GM11168 (cell line): ENCODE data around the gene MS4A5.
"Not testable (repeated sequence)": the region's sequence is repeated elsewhere in the genome, so short reads cannot be mapped to it uniquely, and the experiment has no call there.

ENCODE experiments used
- in situ Hi-C: fragments of 300-500 bp; cut with MboI; formaldehyde crosslinking; loops from one replicate; pipeline ENCODE4 v1.12.0; 2022; ENCODE audit warnings: low sequenced_read_pairs; ENCODE audit not compliant: unreplicated experiment

The MS4A5 gene

GRCh38 chr11:60429272-60429671 is at the start of gene MS4A5:
Gene MS4A5, plus strand, starts transcription at chr11:60429572. Its CDS starts 103 bp downstream, at chr11:60429675.
- in situ Hi-C loops, result no loop called here

GRCh38 chr11:60389279-60389910 is 40.0 kb upstream of the MS4A5 start:
- in situ Hi-C loops, result no loop called here

- in situ Hi-C loops, result no loop called here
These were observed 39.0 kb upstream of the MS4A5 start for GRCh38 chr11:60390419-60390818.

DNA sequence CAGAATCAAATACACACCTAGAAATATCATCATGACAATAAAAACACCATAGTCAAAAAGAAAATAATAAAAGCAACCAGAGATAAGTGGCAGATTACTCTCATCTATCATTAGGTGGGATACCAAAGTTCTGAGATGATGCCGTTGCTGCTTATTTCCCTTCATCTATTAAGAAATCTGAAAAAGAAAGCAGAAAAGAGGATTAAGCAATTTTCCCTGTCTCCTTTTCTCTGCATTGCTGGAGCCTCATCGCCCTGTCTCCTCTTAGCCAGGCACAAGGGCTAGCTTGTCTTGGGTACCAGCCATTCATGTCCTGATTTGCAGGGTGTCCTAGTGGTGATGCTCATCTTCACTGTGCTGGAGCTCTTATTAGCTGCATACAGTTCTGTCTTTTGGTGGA is 37.0 kb upstream of the MS4A5 start:
- in situ Hi-C loops, result no loop called here

- in situ Hi-C loops, result no loop called here
These were observed 36.4 kb upstream of the MS4A5 start for GRCh38 chr11:60393016-60393415.

DNA sequence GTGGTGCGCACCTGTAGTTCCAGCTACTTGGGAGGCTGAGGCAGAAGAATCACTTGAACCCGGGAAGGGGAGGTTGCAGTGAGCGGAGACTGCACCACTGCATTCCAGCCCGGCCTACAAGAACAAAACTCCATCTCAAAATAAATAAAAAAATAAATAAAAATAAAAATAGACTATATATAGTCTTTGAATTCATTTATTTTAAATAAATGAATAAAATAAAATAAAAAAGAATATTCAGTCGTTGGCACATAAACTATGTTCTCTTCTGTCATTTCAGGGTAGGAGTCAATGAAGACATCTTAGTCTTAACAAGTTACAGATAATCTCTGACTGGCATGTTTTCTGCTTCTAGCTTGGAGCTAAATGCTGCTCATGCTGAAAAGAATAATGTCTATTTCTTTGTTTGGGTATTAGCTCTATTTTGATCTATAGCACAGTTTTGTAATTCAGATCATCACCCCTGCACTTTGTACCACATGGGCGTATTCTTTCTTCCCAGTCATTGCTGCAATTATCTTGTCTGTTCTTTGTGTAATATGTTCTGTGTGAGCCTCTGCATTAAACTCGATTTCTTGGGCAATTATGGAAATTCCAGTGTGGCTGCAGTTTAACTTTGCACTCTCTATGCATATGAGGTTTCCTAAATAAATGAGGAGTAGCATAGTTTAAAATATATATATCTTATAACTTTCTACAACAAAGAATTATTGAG is 34.5 kb upstream of the MS4A5 start:
- in situ Hi-C loops, result no loop called here

DNA sequence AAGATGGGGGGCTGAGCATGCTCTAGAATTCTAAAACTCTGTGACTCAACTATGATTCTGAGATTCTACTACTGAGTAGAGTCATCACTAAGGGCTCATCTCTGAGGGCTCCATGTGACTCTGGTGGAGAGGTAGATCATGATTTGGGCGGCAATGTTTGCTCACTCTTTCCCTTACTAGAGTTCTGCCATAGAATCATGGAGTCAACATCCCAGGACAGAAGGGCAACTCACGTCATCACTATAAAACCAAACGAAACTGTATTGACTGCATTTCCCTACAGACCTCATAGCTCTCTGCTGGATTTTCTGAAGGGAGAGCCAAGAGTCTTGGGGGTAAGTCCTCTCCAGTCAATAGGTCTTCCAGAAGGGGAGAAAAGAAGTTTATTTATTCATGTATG is 33.0 kb upstream of the MS4A5 start, which contains the start of gene MS4A14:
Gene MS4A14 (plus strand): TSS at position 78 of the 400 bp plus-strand sequence. CDS start 120 bp downstream, at position 198.
- in situ Hi-C loops, result no loop called here

- in situ Hi-C loops, result no loop called here
These were observed 32.6 kb upstream of the MS4A5 start for GRCh38 chr11:60396799-60397198.

DNA sequence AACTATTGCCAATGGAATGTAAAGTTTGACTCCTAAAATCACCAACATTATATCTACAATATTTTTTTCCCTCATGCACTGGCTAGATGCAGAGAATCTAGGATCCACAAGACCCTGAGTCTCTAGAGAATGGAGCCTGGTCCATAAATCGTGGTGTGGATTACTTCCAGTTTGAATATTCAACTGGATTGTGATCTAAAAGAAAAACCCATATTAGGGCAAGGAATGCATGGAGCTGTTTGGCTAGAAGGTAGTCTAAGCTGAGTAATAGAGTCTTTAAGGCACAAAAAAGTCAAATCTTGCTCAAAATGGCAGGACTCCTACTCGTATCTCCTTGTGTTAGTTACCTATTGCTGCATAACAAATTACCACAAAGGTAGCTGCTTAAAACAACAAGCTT is 9.4 kb upstream of the MS4A5 start:
- in situ Hi-C loops, result no loop called here

DNA sequence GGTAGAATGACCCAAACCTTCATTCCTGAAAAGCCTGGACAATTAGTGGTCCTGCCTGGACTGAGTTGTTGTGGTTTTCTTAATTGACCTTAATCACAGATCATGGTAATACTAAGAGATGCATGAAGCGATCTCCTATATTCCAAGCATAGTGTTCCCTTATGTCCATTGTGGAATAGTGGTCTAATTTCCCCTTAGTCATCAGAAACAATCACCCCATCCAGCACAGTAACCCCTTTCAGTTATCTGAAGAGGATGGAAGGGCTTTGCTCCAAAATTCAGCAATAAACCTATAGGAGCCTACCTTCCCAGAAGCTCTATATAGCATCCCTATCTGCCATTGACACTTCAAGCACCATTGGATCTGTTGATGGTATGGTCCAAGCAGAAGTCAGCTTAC is 6.8 kb upstream of the MS4A5 start:
- in situ Hi-C loops, result no loop called here

GRCh38 chr11:60428517-60428916 is 855 bp upstream of the MS4A5 start:
- in situ Hi-C loops, result no loop called here

DNA sequence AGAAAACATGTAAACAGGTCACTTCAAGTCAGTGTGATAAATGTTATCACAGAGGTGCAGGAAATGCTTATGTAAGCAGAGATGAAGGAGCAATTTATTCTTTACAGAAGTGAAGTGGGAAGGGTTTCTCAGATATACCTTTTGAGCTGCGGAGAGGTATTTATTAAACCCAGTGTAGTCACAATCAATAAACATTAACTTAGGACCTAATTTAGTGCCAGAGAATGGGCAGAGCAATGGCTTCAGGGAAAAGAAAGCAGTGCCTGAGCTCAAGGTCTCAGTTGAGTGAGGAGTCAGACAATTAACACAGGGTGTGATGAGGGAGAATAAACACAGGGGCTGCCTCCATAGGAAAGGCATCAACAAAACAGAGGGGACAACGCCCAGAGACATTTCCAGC is 1.9 kb downstream of the MS4A5 start:
- in situ Hi-C loops, result no loop called here

GRCh38 chr11:60433401-60433800 is 4.0 kb downstream of the MS4A5 start:
- in situ Hi-C loops, result no loop called here

- in situ Hi-C loops, result no loop called here
These were observed 17.7 kb downstream of the MS4A5 start for GRCh38 chr11:60447070-60447469.

DNA sequence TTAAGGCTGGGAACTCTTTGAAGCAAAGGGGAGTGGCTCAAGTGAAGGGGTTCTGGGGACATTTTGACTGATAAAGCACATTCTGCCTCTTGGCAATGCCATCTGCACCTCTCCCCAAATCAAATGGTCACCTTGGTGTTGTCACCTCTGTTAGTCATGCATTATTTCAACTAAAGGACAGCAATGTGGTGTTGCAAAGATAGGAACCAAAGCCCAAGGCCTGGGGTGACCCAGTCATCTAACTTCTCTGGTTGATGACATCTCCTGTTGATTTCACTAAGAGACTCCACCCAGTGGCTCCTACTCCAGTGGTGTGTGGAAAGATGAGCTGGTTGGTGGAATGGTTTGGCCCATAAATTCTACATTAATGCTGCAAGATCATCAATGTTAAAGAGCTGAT is 18.5 kb downstream of the MS4A5 start:
- in situ Hi-C loops, result no loop called here

DNA sequence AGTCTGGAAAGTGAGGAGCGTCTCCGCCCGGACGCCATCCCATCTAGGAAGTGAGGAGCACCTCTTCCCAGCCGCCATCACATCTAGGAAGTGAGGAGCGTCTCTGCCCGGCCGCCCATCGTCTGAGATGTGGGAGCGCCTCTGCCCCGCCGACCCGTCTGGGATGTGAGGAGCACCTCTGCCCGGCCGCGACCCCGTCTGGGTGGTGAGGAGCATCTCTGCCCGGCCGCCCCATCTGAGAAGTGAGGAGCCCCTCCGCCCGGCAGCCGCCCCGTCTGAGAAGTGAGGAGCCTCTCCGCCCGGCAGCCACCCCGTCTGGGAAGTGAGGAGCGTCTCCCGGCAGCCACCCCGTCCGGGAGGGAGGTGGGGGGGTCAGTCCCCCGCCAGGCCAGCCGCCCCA is 21.8 kb downstream of the MS4A5 start:
- in situ Hi-C loops, result not testable (repeated sequence)

- in situ Hi-C loops, result no loop called here
These were observed 24.8 kb downstream of the MS4A5 start for GRCh38 chr11:60454212-60454611.

DNA sequence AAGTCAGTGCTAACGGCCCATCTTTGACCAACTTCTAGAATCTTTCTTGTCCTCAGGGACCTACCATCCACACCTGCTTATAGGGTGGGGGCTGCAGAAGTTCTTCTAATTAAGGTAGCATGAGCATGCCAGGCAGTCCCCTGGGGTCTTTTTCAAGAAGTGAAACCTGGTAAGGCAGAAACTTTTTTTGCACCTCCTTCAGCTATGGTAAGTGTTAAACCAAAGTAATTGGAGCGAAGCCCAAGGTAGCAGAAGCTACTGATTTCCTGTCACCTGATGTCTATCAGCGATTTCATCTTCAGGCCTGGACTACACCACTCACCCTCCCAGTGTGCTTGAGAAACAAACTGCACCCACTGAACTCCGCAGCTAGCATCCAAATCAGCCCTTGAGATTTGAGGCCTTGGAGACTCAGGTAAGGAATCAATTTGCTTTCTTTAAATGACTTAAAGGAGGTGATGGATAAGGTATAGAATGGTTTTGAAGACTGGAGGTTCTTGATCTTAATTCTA is 26.2 kb downstream of the MS4A5 start, which contains the start of gene MS4A1:
Gene MS4A1 (plus strand): TSS at position 317 of the 512 bp plus-strand sequence. CDS start 6,528 bp downstream, outside the sequence.
- in situ Hi-C loops, result no loop called here

DNA sequence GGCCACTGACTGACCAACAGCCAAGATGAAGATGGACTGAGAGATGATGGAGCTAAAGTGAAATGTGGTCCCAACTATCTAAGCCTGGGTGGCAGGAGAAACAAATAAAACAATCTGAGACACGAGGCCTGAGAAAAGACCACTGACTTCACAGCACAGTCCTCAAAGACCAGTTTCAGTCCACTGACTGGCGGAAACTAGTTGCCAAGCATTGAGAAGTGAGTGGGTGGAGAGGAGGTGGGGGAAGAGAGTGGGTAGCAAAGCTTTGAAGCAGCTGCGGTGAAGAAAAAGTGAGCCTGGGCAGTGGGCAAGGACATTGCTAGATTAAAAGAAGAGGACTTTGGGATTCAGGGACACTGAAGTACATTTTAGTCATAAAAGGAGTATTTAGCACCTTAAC is 28.2 kb downstream of the MS4A5 start:
- in situ Hi-C loops, result no loop called here

DNA sequence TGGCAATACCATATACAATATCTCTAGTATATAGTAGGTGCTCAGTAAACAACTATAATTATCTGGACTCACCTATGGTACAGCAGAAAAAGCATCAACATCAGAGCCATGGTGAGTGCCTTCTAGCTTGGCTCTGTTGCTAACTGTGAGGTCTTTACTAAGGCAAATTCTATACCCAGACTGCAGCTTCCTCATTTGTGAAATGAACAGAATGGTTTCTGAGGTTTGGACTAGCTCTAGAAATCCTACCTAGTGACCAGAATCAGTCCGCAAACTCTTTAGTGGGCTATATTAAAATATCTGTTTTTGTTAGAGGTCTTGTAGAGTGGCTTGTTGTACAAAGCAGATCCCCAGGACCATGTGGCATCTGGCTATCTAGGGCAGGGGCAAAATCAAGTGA is 30.0 kb downstream of the MS4A5 start:
- in situ Hi-C loops, result no loop called here

DNA sequence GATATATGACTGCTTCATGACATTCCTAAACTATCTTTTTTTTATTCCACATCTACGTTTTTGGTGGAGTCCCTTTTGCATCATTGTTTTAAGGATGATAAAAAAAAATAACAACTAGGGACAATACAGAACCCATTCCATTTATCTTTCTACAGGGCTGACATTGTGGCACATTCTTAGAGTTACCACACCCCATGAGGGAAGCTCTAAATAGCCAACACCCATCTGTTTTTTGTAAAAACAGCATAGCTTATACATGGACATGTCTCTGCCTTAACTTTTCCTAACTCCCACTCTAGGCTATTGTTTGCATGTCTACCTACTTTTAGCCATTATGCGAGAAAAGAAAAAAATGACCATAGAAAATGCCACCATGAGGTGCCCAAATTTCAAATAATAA is 39.5 kb downstream of the MS4A5 start:
- in situ Hi-C loops, result no loop called here

- in situ Hi-C loops, result no loop called here
These were observed 40.4 kb downstream of the MS4A5 start for GRCh38 chr11:60469723-60470122.
